Gastrocnemius medialis (tissue), 4 donors: Measurements from ENCODE around the gene TBC1D8.

ENCODE experiments used
- POLR2A ChIP-seq, 2 donors: fragments of 450-650 bp; IDR thresholded peaks; one replicate each; pipeline ENCODE4 v1.6.1; 2017; ENCODE audit warnings: antibody characterized with exemption in 2 of 2, mild to moderate bottlenecking in 2 of 2, moderate library complexity in 2 of 2
- TF ChIP-seq, protein P1 (sequence below), 5 experiments: fragments of 450-650 bp in 3 of 5; fragments of 200-600 bp in 2 of 5; sonication (generic) in 2 of 5; IDR thresholded peaks in 4 of 5; conservative IDR thresholded peaks in 1 of 5; 1 replicate in 4 of 5; 2 replicates in 1 of 5; pipeline ENCODE4 v1.5.1; 2016 to 2019; ENCODE audit warnings: antibody characterized with exemption in 5 of 5, mild to moderate bottlenecking in 3 of 5, moderate library complexity in 3 of 5

DNA sequence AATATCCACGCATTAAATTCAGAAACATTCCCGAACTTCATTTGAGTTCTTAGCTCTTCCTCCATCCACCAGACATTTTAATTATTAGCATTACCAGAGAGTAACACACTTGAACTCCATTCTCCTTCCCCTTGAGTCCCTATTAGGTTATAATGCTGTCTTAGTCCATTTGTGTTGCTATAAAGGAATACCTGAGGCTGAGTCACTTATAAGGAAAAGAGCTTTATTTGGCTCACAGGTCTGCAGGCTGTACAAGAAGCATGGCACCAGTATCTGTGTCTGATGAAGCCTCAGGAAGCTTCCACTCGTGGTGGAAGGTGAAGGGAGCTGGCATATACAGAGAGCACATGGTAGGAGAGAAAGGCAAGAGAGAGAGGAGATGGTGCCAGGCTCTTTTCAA, 25.4 kb downstream of the TBC1D8 start:
- TF ChIP-seq POLR2A (IDR thresholded peaks at IDR 0.05) = no peak
- TF ChIP-seq, protein P1, sequence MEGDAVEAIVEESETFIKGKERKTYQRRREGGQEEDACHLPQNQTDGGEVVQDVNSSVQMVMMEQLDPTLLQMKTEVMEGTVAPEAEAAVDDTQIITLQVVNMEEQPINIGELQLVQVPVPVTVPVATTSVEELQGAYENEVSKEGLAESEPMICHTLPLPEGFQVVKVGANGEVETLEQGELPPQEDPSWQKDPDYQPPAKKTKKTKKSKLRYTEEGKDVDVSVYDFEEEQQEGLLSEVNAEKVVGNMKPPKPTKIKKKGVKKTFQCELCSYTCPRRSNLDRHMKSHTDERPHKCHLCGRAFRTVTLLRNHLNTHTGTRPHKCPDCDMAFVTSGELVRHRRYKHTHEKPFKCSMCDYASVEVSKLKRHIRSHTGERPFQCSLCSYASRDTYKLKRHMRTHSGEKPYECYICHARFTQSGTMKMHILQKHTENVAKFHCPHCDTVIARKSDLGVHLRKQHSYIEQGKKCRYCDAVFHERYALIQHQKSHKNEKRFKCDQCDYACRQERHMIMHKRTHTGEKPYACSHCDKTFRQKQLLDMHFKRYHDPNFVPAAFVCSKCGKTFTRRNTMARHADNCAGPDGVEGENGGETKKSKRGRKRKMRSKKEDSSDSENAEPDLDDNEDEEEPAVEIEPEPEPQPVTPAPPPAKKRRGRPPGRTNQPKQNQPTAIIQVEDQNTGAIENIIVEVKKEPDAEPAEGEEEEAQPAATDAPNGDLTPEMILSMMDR (IDR thresholded peaks at IDR 0.05 in 4 of 5, conservative IDR thresholded peaks at IDR 0.05 in 1 of 5) = no peak
